NB4 (cell line): ENCODE data around the gene LCTL.
A peak's percentile ranks its signal among the peaks of the same experiment; 100 is the strongest.

Experiments used
- DNase-seq: peaks from one replicate; pipeline ENCODE4 v3.0.0; 2010; ENCODE audit warnings: low read depth
- H3K4me3 ChIP-seq: one replicate; pipeline ENCODE4 v1.5.1; 2011; ENCODE audit warnings: mild to moderate bottlenecking, low read depth, low read length, moderate library complexity
- CTCF ChIP-seq: IDR thresholded peaks from one replicate; pipeline ENCODE4 v1.5.1; 2012; ENCODE audit warnings: low read depth, low read length
- MYC ChIP-seq: IDR thresholded peaks from 2 replicates; pipeline ENCODE4 v1.6.1; 2011; ENCODE audit warnings: low read depth, low read length
- POLR2A ChIP-seq: IDR thresholded peaks from 2 replicates; pipeline ENCODE4 v1.6.1; 2011; ENCODE audit warnings: mild to moderate bottlenecking; ENCODE audit not compliant: insufficient read length; ENCODE audit errors: extremely low read depth
- TF ChIP-seq, protein P1 (sequence below): IDR thresholded peaks from 2 replicates; pipeline ENCODE4 v1.6.1; 2011; ENCODE audit warnings: low read depth, low read length

LCTL gene

DNA sequence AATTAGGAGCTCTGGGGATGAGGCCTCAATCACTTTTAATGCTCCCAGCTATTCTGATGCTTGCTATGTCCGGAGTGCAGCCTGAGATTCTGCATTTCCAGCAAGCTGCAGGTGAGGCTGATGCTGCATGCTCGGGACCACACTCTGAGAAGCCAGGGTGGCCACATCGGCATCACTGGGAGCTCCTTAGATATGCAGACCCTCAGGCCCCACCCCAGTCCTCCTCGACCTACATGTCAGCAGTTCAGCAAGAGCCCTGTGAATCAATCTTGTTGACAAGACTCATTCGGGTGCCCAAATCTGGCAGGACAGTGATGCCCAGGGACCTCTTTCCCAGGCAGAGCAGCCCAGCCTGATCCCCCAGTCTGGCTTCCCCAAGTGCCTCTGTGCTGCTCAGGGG, 44.1 kb upstream of the LCTL start:
- no peak overlapping the region for H3K4me3 ChIP-seq
- no peak for DNase-seq
- no peak for TF ChIP-seq POLR2A
- no peak for TF ChIP-seq MYC
- TF ChIP-seq, protein P1, sequence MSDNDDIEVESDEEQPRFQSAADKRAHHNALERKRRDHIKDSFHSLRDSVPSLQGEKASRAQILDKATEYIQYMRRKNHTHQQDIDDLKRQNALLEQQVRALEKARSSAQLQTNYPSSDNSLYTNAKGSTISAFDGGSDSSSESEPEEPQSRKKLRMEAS, result no peak
- no peak for TF ChIP-seq CTCF

DNA sequence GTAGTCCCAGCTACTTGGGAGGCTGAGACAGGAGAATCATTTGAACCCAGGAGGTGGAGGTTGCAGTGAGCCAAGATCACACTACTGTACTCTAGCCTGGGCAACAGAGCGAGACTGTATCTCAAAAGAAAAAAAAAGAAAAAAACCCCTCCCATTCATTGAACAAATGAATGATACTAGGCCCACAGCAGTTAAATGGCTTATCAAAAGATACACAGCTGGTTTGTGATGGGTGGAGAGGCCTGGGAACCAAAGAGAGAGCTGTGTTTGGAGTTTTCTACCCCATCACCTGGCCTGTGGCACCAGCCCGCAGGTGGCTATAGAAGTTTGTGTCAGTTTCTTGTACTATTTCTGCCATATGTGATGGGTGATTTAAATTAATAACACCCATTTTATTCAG, 43.1 kb upstream of the LCTL start:
- no peak for TF ChIP-seq CTCF
- TF ChIP-seq, protein P1, result no peak
- no peak for TF ChIP-seq MYC
- TF ChIP-seq POLR2A, result no peak
- H3K4me3 ChIP-seq, result no peak overlapping the region
- no peak for DNase-seq

DNA sequence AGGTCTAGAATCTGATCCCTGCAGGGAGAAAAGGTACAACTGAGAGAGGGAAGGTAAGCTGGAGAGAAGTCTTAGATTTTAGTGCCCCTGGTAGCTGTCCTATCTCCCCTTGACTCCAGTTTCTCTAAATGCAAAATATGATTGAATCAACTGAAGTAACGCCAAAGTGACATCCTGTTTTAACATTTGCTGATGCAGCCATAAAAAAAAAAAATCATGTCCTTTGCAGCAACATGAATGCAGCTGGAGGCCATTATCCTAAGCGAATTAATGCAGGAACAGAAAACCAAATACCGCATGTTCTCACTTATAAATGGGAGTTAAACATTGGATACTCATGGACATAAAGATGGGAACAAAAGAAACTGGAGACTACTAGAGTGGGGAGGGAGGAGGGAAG, 42.4 kb upstream of the LCTL start:
- DNase-seq, result no peak
- TF ChIP-seq, protein P1, result no peak
- TF ChIP-seq MYC, result no peak
- H3K4me3 ChIP-seq, result no peak overlapping the region

DNA sequence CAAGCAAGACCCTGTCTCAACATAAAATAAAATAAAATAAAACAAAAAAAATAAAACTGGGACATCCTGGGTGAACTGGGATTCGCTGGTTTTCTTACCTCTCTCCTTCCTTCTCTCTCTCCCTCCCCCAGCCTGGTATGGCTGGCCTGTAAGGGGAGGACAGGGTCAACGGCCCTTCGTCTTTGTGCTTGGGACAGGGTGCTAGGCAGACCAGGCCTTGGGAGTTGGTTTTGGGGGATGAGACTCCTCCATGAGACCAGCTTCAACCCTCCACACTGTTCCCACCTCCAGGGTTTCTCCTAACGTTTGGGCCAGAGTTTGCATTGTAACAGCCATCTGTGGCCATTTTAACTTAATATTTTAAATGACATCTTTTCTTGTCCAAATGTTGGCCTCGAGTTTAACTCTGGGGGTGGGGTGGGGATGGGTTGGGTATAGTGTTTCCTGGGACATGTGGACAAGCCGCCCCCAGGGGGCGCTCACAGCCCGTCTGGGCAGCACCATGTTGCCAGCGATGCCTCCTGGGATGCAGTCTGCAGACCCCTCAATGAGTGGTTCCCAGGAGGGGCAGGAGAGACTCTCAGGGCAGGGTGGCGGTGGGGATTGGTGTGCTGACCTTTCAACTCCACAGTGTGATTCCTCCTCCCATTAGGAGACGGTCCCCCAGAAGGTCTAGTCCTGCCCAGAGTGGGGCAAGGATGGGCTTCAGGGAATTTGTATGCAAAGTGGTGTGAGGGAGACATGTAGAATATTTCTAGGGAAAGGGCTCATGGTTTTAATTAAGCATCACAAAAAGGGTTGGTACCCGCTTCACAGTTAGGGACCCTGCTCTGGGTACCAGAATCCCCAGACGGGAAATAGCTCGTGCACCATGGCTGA, 37.7 kb upstream of the LCTL start:
- TF ChIP-seq MYC (peak; percentile 36), POLR2A (no peak), CTCF (peak; percentile 82)
- TF ChIP-seq, protein P1, result peak; percentile 79
- no peak overlapping the region for H3K4me3 ChIP-seq
- DNase-seq, result peak; percentile 73

GRCh38 chr15:66601521-66601920, 35.7 kb upstream of the LCTL start:
- DNase-seq, result no peak
- TF ChIP-seq CTCF (no peak), MYC (no peak), POLR2A (no peak)
- TF ChIP-seq, protein P1, result no peak
- no peak overlapping the region for H3K4me3 ChIP-seq

DNA sequence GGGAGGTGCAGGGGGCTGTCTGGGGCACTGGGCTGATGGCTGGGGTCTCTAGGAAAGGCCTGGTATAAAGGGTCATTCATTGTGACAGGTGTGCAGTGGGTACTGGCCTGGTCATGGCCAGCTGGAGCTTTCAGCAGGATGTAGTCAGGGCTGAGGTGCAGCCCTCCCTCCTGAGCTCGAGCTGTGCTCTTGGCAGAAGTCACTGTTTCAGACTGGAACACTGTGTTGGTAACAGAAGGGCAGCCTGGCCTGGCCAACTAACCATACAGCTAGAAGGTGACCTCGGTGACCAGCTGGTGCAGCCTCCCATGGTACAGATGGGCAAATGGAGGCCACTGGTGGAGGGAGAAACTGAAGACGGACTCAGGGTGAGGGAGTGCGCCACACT, 34.4 kb upstream of the LCTL start:
- no peak for DNase-seq
- TF ChIP-seq MYC (no peak), POLR2A (no peak), CTCF (no peak)
- TF ChIP-seq, protein P1, result no peak
- H3K4me3 ChIP-seq, result no peak overlapping the region
